Panc1 (cell line): ENCODE results near the gene KRT16.

Experiments
- POLR2AphosphoS5 ChIP-seq: IDR thresholded peaks from 2 replicates; pipeline ENCODE4 v1.6.1; 2012; ENCODE audit warnings: mild to moderate bottlenecking, low read depth, low read length, moderate library complexity
- SIN3A ChIP-seq: IDR thresholded peaks from 2 replicates; pipeline ENCODE4 v1.6.1; 2012; ENCODE audit warnings: low read depth, mild to moderate bottlenecking, low read length, moderate library complexity, borderline replicate concordance; ENCODE audit not compliant: insufficient read depth
- TCF7L2 ChIP-seq: IDR thresholded peaks from 2 replicates; pipeline ENCODE4 v1.6.1; 2011; ENCODE audit warnings: mild to moderate bottlenecking, low read depth, low read length, inconsistent platforms
- TF ChIP-seq, protein P1 (sequence below): fragments of 450-650 bp; IDR thresholded peaks from 2 replicates; pipeline ENCODE4 v1.5.1; 2017; ENCODE audit warnings: mild to moderate bottlenecking
- TF ChIP-seq, protein P2 (sequence below), 2 experiments: IDR thresholded peaks; 2 replicates each; pipeline ENCODE4 v1.6.1; 2011 to 2012; ENCODE audit warnings: low read depth in 2 of 2, control low read depth in 1 of 2, low read length in 1 of 2, mild to moderate bottlenecking in 1 of 2, moderate library complexity in 1 of 2; ENCODE audit not compliant: insufficient read depth in 1 of 2

DNA sequence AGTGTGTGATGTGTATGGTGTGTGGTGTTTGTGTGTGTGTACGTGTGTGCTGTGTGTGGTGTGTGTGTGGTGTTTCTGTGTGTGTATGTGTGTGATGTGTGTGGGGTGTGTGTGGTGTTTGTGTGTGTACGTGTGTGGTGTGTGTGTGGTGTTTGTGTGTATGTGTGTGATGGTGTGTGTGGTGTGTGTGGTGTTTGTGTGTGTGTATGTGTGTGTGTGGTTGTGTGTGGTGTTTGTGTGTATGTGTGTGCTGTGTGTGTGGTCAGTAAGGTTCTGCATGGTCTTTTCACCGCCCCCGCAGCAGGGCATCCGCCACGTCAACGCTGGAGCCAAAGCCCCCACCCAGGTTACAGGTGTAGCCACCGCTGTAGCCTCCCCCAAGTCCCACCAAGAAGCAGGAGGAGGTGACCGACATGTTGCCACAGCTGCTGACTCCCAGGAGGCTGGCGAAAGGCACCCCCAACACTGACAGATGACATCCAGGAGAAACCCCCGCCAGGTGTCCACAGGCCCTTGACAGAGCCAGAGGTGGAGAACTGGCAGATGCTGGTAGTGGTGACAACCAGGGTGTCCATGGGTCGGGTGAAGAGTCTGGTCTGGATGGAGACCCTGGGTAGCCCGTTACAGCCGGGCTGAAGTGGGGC lies 21.1 kb upstream of the KRT16 start:
- TF ChIP-seq, protein P1, sequence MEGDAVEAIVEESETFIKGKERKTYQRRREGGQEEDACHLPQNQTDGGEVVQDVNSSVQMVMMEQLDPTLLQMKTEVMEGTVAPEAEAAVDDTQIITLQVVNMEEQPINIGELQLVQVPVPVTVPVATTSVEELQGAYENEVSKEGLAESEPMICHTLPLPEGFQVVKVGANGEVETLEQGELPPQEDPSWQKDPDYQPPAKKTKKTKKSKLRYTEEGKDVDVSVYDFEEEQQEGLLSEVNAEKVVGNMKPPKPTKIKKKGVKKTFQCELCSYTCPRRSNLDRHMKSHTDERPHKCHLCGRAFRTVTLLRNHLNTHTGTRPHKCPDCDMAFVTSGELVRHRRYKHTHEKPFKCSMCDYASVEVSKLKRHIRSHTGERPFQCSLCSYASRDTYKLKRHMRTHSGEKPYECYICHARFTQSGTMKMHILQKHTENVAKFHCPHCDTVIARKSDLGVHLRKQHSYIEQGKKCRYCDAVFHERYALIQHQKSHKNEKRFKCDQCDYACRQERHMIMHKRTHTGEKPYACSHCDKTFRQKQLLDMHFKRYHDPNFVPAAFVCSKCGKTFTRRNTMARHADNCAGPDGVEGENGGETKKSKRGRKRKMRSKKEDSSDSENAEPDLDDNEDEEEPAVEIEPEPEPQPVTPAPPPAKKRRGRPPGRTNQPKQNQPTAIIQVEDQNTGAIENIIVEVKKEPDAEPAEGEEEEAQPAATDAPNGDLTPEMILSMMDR = no peak
- TF ChIP-seq, protein P2, sequence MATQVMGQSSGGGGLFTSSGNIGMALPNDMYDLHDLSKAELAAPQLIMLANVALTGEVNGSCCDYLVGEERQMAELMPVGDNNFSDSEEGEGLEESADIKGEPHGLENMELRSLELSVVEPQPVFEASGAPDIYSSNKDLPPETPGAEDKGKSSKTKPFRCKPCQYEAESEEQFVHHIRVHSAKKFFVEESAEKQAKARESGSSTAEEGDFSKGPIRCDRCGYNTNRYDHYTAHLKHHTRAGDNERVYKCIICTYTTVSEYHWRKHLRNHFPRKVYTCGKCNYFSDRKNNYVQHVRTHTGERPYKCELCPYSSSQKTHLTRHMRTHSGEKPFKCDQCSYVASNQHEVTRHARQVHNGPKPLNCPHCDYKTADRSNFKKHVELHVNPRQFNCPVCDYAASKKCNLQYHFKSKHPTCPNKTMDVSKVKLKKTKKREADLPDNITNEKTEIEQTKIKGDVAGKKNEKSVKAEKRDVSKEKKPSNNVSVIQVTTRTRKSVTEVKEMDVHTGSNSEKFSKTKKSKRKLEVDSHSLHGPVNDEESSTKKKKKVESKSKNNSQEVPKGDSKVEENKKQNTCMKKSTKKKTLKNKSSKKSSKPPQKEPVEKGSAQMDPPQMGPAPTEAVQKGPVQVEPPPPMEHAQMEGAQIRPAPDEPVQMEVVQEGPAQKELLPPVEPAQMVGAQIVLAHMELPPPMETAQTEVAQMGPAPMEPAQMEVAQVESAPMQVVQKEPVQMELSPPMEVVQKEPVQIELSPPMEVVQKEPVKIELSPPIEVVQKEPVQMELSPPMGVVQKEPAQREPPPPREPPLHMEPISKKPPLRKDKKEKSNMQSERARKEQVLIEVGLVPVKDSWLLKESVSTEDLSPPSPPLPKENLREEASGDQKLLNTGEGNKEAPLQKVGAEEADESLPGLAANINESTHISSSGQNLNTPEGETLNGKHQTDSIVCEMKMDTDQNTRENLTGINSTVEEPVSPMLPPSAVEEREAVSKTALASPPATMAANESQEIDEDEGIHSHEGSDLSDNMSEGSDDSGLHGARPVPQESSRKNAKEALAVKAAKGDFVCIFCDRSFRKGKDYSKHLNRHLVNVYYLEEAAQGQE (IDR thresholded peaks at IDR 0.05; ENCODE audit: insufficient read depth in 1 of 2, low read depth in 2 of 2, low read length in 1 of 2) = no peak
- TF ChIP-seq SIN3A (no peak), POLR2AphosphoS5 (no peak), TCF7L2 (no peak)
